Heart left ventricle (tissue), 13 donors: Measurements from ENCODE around the gene PRKCB.

Experiments
- CTCF ChIP-seq, 12 donors: fragments of 200-600 bp; sonication (generic) in 4 of 12; IDR thresholded peaks; one replicate each; pipeline versions ENCODE4 v1.5.0 to v1.8.0; 2018 to 2022; ENCODE audit warnings: antibody characterized with exemption in 12 of 12, mild to moderate bottlenecking in 5 of 12
- POLR2A ChIP-seq, 2 donors: fragments of 450-650 bp; IDR thresholded peaks; one replicate each; pipeline ENCODE4 v1.6.1; 2017; ENCODE audit warnings: antibody characterized with exemption in 2 of 2, mild to moderate bottlenecking in 2 of 2, moderate library complexity in 2 of 2
- donor health status: ischemic (EF 13 %, LVEDD 7.1; RV severe dilation, severe dysfunction).
- donor health status: DM: no; HTN: yes; CAD: no.
- donor health status: DM: no; HTN: no; CAD: no.
- donor health status: ischemic (EF 25% LVEDD 6.9; RV normal size, moderate dysfunction).
- donor health status: ischemic (EF 25% LVEDD 5.7; RV mildly dilated, moderate dysfunction).
- donor health status: ischemic (EF 35%, LVEDD 5.7; RV mildly dilated, moderate dysfunction).
- donor health status: nonischemic (EF 11% LVEDD 7.7; RV severe dilation, severe dysfunction).
- donor health status: DM: yes; HTN: yes; CAD: no.
- donor health status: PGD.
- donor health status: ischemic (EF 29% LVEDD 5.4; RV normal size, mild dysfunction).
- donor health status: nonischemic (EF 23%, LVEDD 6.1; RV moderate dilation, normal function).

GRCh38 chr16:23929856-23930255 is 94.1 kb downstream of the PRKCB start:
- TF ChIP-seq CTCF (IDR thresholded peaks at IDR 0.05): no peak
- TF ChIP-seq POLR2A (IDR thresholded peaks at IDR 0.05): no peak
